Measurements from ENCODE around the gene PCDH9.
"Not testable (repeated sequence)": the region's sequence is repeated elsewhere in the genome, so short reads cannot be mapped to it uniquely, and the experiment has no call there.

Gene PCDH9

GRCh38 chr13:67125681-67126080 lies 104.5 kb downstream of the PCDH9 start:
- DNase-seq (ENCODE audit: low read depth in 2 of 2), result no peak

DNA sequence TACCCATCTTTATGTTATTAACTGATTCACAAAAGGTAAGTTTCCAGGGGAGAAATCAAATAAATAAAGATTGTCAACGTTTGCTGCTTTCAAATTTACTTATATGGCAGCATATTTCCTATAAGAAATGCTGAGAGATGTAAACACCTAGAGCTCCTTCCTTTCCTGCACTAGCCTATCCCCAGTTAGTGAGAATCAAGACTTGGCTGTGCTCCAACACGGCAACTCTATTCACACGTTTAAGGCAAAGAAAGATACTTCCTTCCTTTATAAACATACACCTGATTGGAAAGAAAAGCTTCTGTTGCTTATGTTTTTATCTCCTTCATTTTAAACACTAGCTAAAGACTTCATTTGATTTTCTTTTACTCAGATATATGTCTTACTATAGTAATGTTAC lies 107.0 kb downstream of the PCDH9 start:
- DNase-seq (ENCODE audit: low read depth in 2 of 2), result no peak

- DNase-seq (ENCODE audit: low read depth in 2 of 2), result no peak
Measured at GRCh38 chr13:67122251-67122650, 107.9 kb downstream of the PCDH9 start.

DNA sequence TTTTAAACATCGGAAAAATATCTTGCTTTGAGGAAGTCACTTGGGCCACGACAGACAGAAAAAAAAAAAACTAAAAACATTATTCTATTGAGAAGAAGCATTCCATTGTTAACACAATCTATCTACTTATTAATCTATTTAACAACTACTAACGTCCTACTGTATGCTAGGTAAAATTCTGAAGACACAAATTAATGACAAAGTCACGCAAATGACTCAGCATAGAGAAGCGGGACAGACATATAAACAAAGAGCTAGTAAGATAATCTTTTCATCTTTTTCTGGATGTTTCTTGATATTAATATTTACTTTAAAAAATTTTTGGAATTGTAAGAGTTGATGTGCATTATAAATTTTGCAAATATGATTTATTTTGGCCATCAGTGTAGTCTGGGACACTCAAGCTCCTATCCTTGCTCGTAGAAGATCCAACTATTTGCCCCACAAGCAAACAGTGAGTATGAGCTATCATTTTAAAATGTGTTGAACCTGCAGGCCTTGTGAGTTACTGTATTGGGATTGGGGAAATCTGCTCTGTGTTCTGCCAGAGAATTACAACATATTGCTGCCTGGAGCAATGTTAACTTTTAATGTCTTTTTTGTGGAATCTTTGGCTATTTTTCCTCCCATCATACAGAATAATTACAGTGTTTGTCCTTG lies 109.1 kb downstream of the PCDH9 start:
- DNase-seq (ENCODE audit: low read depth in 2 of 2), result peak in 1 of 2 experiments; percentile 9

DNA sequence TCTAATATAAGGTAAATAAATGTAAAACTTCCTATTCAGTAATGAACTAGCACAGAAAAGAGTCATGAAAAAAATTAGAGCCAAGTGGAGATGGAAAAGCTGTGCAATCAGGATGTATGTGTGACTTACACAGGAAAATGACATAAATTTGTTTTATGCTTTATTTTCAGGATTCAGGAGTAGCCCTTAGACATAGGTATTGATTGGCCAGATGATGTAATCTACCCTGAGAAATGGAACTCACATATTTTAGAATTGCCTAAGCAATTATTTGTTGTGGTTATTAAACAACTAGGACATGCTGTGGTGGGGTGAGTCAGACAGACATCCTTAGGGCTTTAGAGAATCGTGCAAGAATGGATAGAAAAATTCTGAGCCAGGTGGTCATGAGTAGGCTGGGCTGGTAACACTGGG lies 110.6 kb downstream of the PCDH9 start:
- DNase-seq (ENCODE audit: low read depth in 2 of 2), result peak; percentile 82

DNA sequence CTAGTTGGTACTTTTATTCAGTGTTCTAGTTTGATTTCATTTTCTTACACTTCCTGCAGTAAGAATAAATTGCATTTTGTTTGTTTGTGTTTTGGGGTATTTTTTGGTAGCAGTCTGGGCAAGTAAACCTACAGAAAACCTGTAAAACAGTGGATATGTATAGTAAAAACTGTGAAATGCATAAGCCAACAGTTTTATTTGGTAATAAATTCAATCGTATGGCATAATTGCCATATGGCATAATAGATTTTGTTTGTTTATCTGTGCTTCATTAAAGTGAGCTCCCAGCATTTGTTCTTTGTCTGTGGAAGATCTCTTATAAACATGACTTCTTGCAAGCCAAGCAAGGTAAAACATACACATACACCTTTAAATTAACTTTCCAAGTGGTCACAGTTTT lies 111.9 kb downstream of the PCDH9 start:
- DNase-seq (ENCODE audit: low read depth in 2 of 2), result no peak

DNA sequence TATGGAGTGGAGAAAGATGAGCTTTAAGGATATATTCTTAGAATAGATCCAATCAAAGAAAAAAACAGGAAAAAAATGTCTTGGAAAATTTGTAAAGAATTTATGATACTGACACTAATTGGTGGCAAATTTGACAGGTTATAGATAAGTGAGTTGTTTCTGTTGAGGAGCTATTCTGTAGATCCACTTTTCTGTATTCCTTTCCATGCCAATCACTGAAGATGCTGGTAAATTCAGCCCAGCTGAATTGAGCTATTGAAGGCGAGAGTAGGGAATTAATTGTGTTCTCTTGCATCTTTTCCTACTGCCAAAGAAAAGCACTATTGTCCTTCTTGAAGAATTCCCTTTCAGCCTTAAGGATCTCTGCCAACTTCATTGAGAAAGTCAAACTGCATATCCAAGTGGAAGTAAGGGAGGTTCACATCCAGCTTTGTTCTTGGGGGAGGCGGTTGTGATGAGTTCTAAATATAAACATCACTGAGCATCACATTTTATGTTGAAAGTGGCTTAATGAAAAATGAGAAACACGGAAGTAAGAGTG lies 113.1 kb downstream of the PCDH9 start:
- DNase-seq (ENCODE audit: low read depth in 2 of 2), result no peak

DNA sequence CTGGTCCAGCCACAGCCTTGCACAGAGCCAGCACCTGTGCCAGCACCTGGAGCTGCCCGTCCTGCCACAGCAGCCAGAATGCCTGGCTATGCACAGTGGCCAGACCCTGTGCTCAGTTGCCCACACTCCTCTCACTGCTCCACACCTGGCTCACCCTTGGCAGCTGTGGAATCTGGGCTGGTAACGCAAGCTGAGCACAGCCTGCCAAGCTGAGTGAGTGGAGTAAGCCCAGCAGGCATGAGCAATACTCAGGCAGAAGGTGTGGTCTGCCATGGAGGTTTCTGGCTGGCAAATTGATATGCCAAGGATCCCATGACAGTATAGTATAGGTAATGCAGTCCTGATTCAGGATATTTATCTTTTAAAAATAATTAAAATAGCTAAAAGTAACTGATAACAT lies 122.2 kb downstream of the PCDH9 start:
- no peak for DNase-seq (ENCODE audit: low read depth in 2 of 2)

GRCh38 chr13:67106502-67107057 lies 123.6 kb downstream of the PCDH9 start:
- DNase-seq (ENCODE audit: low read depth in 2 of 2), result no peak

DNA sequence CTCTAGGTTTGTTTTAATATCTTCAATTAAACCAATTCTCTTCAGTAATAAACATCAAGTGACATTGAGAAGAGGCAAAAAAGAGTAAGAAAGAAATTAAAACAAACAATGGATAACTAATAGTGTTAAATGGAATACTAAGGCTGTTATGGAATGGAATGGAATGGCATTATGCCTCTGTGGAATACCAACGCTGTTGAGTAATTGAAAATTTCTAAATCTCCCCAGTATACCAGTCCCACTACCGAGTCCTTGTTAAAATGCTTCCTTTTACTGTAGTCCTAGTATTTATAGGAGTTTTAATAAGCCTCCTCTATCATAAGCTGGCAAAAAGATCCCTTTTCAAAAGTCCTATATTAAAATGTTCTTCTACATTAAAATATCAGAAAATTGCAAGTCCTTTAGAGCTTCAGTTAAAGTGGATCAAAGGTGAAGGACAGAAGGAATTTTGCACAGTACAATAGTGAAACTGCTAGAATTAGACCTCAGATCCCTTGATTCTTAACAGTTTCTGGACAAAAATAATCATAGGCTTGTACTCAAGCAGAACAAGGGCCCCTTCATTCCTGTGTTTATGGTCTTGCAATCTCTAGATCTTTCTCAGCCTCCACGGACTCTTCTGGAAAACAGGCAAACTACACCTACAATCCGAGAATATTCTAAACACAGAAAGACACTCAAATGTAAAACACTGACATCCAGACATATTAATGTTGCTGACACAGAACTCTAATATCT lies 128.2 kb downstream of the PCDH9 start:
- DNase-seq (ENCODE audit: low read depth in 2 of 2), result no peak

- DNase-seq (ENCODE audit: low read depth in 2 of 2), result no peak
Measured at GRCh38 chr13:67100730-67101129, 129.4 kb downstream of the PCDH9 start.

- no peak for DNase-seq (ENCODE audit: low read depth in 2 of 2)
Measured at GRCh38 chr13:67099494-67099893, 130.6 kb downstream of the PCDH9 start.

DNA sequence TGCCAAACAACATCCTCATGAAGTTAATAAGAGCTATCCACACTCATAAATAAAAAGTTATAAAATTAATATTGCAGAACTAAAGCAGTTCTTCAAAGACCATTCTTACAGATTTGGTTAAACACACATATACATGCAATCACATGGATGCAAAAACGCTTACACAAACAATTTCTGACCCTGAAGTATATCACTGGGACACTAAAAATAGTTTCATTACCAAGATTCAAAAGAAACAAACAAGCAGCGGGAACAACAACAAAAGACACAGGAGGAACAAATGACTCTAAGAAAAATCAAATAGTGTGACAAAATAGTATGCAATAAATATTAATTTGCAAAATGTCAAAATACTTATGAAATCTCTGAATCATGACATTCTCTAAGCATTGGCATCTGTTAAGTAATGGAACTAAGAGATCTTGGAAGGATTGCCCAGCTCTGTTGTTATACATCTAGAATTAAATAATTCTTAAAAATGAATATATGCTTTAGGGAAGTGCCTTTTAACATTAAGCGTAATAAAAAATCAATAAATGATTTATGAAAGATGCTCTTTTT lies 132.2 kb downstream of the PCDH9 start:
- no peak for DNase-seq (ENCODE audit: low read depth in 2 of 2)

GRCh38 chr13:67096893-67097292 lies 133.2 kb downstream of the PCDH9 start:
- DNase-seq (ENCODE audit: low read depth in 2 of 2), result not testable (repeated sequence)

GRCh38 chr13:67096418-67096817 lies 133.7 kb downstream of the PCDH9 start:
- DNase-seq (ENCODE audit: low read depth in 2 of 2), result no peak

- DNase-seq (ENCODE audit: low read depth in 2 of 2), result no peak
Measured at GRCh38 chr13:67095621-67096020, 134.5 kb downstream of the PCDH9 start.

DNA sequence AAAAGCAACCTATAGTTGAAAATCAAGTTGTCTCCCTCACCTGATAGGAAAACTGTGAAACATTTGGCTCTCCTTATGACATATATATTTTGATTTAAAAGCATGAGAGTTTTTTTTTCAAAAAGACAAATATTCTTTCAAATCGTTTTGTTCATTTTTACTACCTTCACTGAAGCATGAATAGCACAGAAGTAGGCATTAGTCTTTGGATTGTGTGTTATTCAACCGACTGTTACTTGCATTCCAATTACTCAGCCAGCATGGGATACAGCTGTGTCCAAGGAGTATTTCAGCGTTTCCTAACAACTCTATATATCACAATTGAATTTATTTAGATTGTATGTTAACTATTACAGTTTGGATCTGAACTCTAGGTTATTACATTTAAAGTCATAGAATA lies 135.2 kb downstream of the PCDH9 start:
- DNase-seq (ENCODE audit: low read depth in 2 of 2), result no peak

- no peak for DNase-seq (ENCODE audit: low read depth in 2 of 2)
Measured at GRCh38 chr13:67094078-67094477, 136.1 kb downstream of the PCDH9 start.

DNA sequence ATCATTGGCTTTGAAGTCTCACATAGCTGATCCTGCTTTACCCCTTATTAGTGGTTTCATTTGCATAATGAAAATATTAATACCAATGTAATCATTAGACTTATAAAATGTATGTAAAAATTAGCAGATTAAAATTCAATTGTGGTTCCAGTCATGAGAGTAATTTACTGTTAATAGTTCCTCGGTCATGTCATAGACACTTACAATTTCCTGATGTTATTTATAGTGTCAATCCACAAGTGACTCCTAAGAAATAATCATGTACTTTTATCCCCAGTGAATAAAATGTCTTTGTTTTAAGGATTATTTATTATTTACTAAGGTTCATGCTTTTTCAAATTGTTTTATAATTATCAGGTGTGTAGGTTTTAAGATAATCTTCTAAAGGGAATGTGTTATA lies 138.5 kb downstream of the PCDH9 start:
- DNase-seq (ENCODE audit: low read depth in 2 of 2), result no peak

GRCh38 chr13:67090856-67091255 lies 139.3 kb downstream of the PCDH9 start:
- DNase-seq (ENCODE audit: low read depth in 2 of 2), result no peak

DNA sequence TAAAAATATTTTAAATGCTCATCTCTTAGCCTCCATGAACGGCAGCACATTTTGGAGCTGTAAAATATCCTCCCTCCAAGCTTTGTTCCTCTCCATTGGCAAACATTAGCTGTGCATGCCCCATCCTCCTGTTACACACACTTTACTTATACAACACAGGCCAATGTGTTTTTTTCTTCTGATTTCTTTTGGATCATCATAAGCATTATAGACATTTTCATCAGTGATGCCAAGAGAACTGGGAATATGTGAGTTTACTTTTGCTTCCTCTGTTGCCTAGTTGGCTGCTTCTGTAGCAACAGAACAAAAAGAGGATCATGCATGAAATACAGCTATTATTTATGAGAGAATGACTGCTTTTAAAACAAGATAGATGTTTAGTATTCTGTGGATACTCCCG lies 142.6 kb downstream of the PCDH9 start:
- DNase-seq (ENCODE audit: low read depth in 2 of 2), result no peak

- DNase-seq (ENCODE audit: low read depth in 2 of 2), result no peak
Measured at GRCh38 chr13:67086260-67086659, 143.9 kb downstream of the PCDH9 start.

DNA sequence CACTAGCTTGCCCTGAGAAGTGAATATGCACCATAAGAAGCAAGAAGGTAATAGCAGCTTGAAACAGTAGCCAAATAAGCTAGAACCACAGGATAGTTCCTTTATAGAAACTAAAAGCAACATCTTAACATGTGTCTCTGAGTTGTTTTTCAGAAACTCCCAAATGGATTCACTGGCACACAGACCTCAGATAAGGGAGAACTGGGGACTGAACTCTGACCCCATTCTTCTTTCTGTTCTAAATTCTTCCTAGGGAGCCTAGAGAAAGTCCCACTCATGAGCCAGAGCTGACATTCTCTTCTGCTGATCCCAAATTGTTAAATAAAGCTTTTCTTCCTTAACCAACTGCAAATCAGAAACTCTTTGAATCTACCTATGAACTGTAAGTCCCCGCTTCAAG lies 146.1 kb downstream of the PCDH9 start:
- DNase-seq (ENCODE audit: low read depth in 2 of 2), result no peak

Data from fibroblast of skin of left quadriceps (primary cell).